Loucy (cell line): Measurements from ENCODE around the gene GRK6.

Experiments used
- H2AFZ ChIP-seq: fragments of 200-600 bp; sonication (generic); 2 replicates; pipeline ENCODE4 v1.6.0; 2016; ENCODE audit warnings: antibody characterized with exemption, mild to moderate bottlenecking, low read length, moderate library complexity
- H3F3A ChIP-seq: fragments of 200-600 bp; 2 replicates; pipeline ENCODE4 v1.6.0; 2016; ENCODE audit warnings: antibody characterized with exemption, low read depth, mild to moderate bottlenecking
- H3K27me3 ChIP-seq: fragments of 200-600 bp; sonication (generic); 2 replicates; pipeline ENCODE4 v1.6.1; 2014; ENCODE audit warnings: low read length, mild to moderate bottlenecking; ENCODE audit not compliant: insufficient read depth, poor library complexity, severe bottlenecking
- H3K36me3 ChIP-seq: fragments of 200-600 bp; sonication (generic); 2 replicates; pipeline ENCODE4 v1.6.1; 2016; ENCODE audit warnings: low read length; ENCODE audit not compliant: insufficient read depth
- H3K4me1 ChIP-seq: fragments of 200-600 bp; sonication (generic); 2 replicates; pipeline ENCODE4 v1.5.1; 2014; ENCODE audit warnings: low read length, mild to moderate bottlenecking; ENCODE audit not compliant: insufficient read depth, poor library complexity, severe bottlenecking
- H3K4me2 ChIP-seq: fragments of 200-600 bp; sonication (generic); 2 replicates; pipeline ENCODE4 v1.6.0; 2014; ENCODE audit warnings: antibody characterized with exemption, low read length, low read depth, mild to moderate bottlenecking; ENCODE audit not compliant: poor library complexity, severe bottlenecking
- H3K4me3 ChIP-seq: fragments of 200-600 bp; sonication (generic); 2 replicates; pipeline ENCODE4 v1.5.1; 2014; ENCODE audit warnings: low read length, mild to moderate bottlenecking, mixed read lengths; ENCODE audit not compliant: poor library complexity, severe bottlenecking
- H3K79me2 ChIP-seq: fragments of 200-600 bp; sonication (generic); 2 replicates; pipeline ENCODE4 v1.6.1; 2014; ENCODE audit warnings: low read length; ENCODE audit not compliant: insufficient read depth
- H3K9ac ChIP-seq: fragments of 200-600 bp; sonication (generic); 2 replicates; pipeline ENCODE4 v1.6.0; 2014; ENCODE audit warnings: mild to moderate bottlenecking, low read depth, low read length, moderate library complexity; ENCODE audit not compliant: poor library complexity, severe bottlenecking
- H3K9me2 ChIP-seq: fragments of 200-600 bp; sonication (generic); replicated peaks from 2 replicates; pipeline ENCODE4 v1.6.1; 2016; ENCODE audit warnings: low read depth, low read length, mixed read lengths
- H3K9me3 ChIP-seq: fragments of 200-600 bp; sonication (generic); 2 replicates; pipeline ENCODE4 v1.6.1; 2014; ENCODE audit warnings: mild to moderate bottlenecking, antibody characterized with exemption, low read length, low read depth; ENCODE audit not compliant: insufficient read depth
- H4K20me1 ChIP-seq: fragments of 200-600 bp; sonication (generic); 2 replicates; pipeline ENCODE4 v1.6.0; 2014; ENCODE audit warnings: antibody characterized with exemption, low read length, mild to moderate bottlenecking; ENCODE audit not compliant: insufficient read depth, poor library complexity, severe bottlenecking
- EZH2phosphoT487 ChIP-seq: fragments of 200-600 bp; IDR thresholded peaks from 2 replicates; pipeline ENCODE4 v1.6.1; 2018; ENCODE audit warnings: antibody characterized with exemption, mild to moderate bottlenecking, moderate library complexity, borderline replicate concordance
- TF ChIP-seq, protein P1 (sequence below): fragments of 200-600 bp; sonication (generic); conservative IDR thresholded peaks from 2 replicates; pipeline ENCODE4 v1.5.1; 2014; ENCODE audit warnings: mild to moderate bottlenecking, antibody characterized with exemption, low read length

GRK6 gene

DNA sequence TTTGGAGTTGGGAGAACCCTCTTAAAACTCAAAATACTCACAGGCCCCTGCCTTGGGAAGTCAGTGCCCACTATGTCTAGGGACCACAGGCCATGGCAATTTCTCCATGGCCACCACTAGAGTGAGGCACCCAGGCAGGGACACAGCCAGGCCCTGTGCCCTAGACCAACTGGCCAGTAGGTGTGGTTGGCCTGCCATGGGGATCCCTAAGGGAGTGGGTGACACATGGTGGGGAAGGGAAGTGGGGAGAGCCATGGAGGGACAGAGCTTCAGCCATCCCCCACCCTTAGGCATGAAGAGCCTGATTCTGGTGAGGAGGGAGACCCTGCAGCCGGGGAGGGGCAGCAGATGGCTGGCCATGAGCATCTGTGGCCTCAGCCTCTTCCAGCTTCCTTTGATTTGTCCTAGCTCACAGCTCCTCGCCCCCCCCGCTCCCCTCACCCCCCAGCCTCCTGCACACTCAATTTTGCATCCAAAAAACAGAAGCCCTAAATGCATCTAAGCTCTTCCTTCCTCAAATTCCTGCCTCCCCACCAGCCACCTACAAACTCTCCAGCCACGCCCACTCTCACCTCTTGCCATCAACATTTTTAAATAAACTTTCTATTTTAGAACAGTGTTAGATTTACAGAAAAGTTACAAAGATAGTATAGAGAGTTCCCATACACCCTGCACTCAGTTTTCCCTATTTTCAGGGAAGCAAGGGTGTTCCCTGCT lies 48.5 kb downstream of the GRK6 start:
- Histone ChIP-seq H3K36me3 (no peaks in the 10 kb centered on the region), H3K9me3 (no peaks in the 10 kb centered on the region), H3K4me1 (peaks cover 13% of the 10 kb centered on the region), H3K4me3 (no peak overlapping the region), H4K20me1 (peaks cover 25% of the 10 kb centered on the region), H3K9me2 (no peaks in the 10 kb centered on the region), H2AFZ (no peak overlapping the region), H3K9ac (no peak overlapping the region), H3F3A (no peaks in the 10 kb centered on the region), H3K27me3 (no peaks in the 10 kb centered on the region), H3K79me2 (peaks cover 30% of the 10 kb centered on the region), H3K4me2 (no peak overlapping the region)
- TF ChIP-seq, protein P1, sequence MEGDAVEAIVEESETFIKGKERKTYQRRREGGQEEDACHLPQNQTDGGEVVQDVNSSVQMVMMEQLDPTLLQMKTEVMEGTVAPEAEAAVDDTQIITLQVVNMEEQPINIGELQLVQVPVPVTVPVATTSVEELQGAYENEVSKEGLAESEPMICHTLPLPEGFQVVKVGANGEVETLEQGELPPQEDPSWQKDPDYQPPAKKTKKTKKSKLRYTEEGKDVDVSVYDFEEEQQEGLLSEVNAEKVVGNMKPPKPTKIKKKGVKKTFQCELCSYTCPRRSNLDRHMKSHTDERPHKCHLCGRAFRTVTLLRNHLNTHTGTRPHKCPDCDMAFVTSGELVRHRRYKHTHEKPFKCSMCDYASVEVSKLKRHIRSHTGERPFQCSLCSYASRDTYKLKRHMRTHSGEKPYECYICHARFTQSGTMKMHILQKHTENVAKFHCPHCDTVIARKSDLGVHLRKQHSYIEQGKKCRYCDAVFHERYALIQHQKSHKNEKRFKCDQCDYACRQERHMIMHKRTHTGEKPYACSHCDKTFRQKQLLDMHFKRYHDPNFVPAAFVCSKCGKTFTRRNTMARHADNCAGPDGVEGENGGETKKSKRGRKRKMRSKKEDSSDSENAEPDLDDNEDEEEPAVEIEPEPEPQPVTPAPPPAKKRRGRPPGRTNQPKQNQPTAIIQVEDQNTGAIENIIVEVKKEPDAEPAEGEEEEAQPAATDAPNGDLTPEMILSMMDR, result no peak
- no peak for TF ChIP-seq EZH2phosphoT487

DNA sequence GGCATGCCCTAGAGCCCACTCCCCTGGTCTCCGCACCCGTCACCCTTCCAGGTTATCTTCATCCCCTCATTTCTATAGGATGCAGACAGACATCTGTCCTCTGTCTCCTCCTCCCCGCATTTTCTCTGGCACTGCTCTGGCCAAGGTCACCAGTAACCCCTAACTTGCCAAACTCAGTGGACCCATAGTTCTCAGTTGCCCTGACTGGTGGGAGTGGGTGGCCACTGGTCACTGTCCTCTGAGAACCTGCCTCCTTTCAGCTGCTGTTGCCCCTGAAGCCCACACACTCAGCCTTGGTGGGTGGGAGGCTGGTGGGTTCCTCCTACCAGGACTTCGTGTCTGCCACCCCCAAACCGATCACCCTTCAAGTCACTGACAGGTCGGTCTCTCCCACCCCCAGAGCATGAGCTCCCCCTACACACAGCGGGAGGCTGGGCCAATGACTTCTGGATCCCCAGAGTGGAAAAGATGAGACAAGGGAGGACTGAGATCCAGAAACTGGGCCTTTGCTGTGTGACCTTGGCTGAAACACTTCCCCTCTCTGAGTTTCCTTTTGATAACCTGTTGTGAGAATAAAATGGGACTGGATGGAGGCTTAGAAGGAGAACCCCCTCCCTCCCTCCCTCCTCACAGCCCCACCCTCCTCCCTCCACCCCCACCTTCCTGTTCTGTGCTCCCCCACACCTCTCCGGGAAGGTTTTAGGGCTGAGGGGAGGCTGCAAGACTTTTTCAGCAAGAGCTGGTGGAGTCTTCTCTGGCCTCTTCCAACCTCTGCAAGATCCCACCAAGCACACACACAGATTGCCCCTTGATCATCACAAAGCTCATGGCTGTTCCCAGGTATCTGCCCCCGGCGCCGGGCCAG lies 49.3 kb downstream of the GRK6 start:
- no peak for TF ChIP-seq EZH2phosphoT487
- TF ChIP-seq, protein P1, result no peak
- Histone ChIP-seq H3F3A (no peaks in the 10 kb centered on the region), H3K36me3 (no peaks in the 10 kb centered on the region), H2AFZ (no peak overlapping the region), H3K27me3 (no peaks in the 10 kb centered on the region), H3K9me2 (no peaks in the 10 kb centered on the region), H3K9me3 (no peaks in the 10 kb centered on the region), H3K9ac (no peak overlapping the region), H3K4me3 (no peak overlapping the region), H4K20me1 (peaks cover 17% of the 10 kb centered on the region), H3K4me2 (no peak overlapping the region), H3K4me1 (peaks cover 6% of the 10 kb centered on the region), H3K79me2 (peaks cover 22% of the 10 kb centered on the region)

DNA sequence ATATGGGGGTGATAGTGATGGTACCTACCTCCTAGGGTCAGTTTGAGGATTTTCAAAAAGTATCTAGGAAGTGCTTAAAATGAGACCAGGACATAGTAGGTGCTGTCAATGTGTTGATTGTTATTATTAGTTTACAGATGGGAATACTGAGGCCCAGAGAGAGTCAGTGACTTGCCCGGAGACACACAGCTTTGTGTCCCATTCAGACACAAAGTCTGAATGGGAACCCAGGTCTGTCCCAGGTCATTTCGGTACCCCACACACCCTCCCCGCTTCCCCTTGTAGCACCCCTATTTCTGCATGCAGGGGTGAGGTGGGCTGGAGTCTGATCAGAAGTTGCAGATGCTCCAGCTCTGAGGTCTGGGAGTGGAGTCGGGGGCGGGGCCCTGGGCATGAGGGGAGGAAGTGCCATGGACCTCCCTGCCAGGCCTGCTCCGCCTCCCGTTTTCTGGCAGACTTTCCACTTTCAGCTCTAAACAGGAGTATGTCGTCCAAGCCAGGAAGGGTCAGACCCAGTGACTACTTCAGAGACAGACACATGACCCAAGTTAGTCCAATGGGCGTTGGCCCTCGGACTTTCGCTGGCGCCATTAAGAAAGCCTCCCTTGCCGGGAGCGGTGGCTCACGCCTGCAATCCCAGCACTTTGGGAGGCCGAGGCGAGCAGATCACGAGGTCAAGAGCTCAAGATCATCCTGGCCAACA lies 50.2 kb downstream of the GRK6 start:
- H3K4me3 ChIP-seq, result no peak overlapping the region
- no peak overlapping the region for H3K4me2 ChIP-seq
- no peaks in the 10 kb centered on the region for H3K27me3 ChIP-seq
- peaks cover 13% of the 10 kb centered on the region for H3K79me2 ChIP-seq
- H3K4me1 ChIP-seq, result no peaks in the 10 kb centered on the region
- TF ChIP-seq EZH2phosphoT487, result no peak
- TF ChIP-seq, protein P1, result no peak
- H3F3A ChIP-seq, result no peaks in the 10 kb centered on the region
- H3K9ac ChIP-seq, result no peak overlapping the region
- H3K9me3 ChIP-seq, result no peaks in the 10 kb centered on the region
- H3K9me2 ChIP-seq, result no peaks in the 10 kb centered on the region
- no peak overlapping the region for H2AFZ ChIP-seq
- H3K36me3 ChIP-seq, result no peaks in the 10 kb centered on the region
- H4K20me1 ChIP-seq, result peaks cover 8% of the 10 kb centered on the region
